ENCODE data around the gene SNED1.

GRCh38 chr2:241094924-241095420, 96.6 kb downstream of the SNED1 start:
- TF ChIP-seq CTCF (IDR thresholded peaks at IDR 0.05) (no peak), EZH2 (IDR thresholded peaks at IDR 0.05) (no peak), EZH2phosphoT487 (IDR thresholded peaks at IDR 0.05) (no peak)
